Ectodermal cell (in vitro differentiated cells): Measurements from ENCODE around the gene NKIRAS2.

Experiments
- H3K27ac ChIP-seq: 2 replicates; pipeline ENCODE4 v1.7.0; 2013; ENCODE audit warnings: mild to moderate bottlenecking, low read depth, low read length; ENCODE audit not compliant: insufficient read depth, poor library complexity, severe bottlenecking
- H3K27me3 ChIP-seq: 2 replicates; pipeline ENCODE4 v1.7.0; 2013; ENCODE audit warnings: mild to moderate bottlenecking, low read length; ENCODE audit not compliant: insufficient read depth, control insufficient read depth, poor library complexity, severe bottlenecking
- H3K36me3 ChIP-seq: one replicate; pipeline ENCODE4 v1.7.0; 2013; ENCODE audit warnings: low read length; ENCODE audit not compliant: control insufficient read depth, insufficient read depth
- H3K4me1 ChIP-seq: one replicate; pipeline ENCODE4 v1.7.0; 2013; ENCODE audit warnings: low read length; ENCODE audit not compliant: control insufficient read depth, insufficient read depth
- H3K4me3 ChIP-seq: 2 replicates; pipeline ENCODE4 v1.7.0; 2013; ENCODE audit warnings: low read depth, low read length, control low read depth; ENCODE audit not compliant: insufficient read depth
- H3K9me3 ChIP-seq: 2 replicates; pipeline ENCODE4 v1.7.0; 2013; ENCODE audit warnings: mild to moderate bottlenecking, low read length, moderate library complexity; ENCODE audit not compliant: control insufficient read depth
- WGBS, 2 experiments: methylation state at CpG; one replicate each; pipeline ENCODE4 v1.1.7; 2013; ENCODE audit warnings: missing lambda C conversion rate in 2 of 2; 5-methylcytosine and 5-hydroxymethylcytosine counted together

Gene NKIRAS2

DNA sequence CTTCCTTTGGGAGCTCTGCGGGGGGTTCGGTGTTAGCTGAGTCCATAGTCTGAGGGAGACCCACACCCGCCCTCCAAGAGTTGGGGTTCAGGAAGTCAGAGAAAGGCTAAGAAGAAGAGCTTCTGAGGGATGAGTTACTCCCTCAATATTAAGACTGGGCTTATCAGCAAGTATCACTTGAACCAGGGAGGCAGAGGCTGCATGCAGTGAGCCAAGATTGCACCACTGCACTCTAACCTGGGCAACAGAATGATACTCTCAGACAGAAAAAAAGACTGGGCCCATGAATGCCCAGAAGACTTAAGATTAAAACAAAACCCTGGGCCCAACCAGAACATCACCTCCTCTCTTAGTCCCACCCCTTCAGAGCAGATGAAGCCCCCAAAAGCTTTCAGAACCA, 6.0 kb downstream of the NKIRAS2 start:
- peaks cover 13% of the 10 kb centered on the region for H3K36me3 ChIP-seq
- 97 to 99% methylated on average over 3 of the region's 3 CpGs for WGBS, 2 experiments
- H3K4me3 ChIP-seq = no peak overlapping the region
- H3K9me3 ChIP-seq = no peaks in the 10 kb centered on the region
- H3K27ac ChIP-seq = no peak overlapping the region
- peaks cover 37% of the 10 kb centered on the region for H3K4me1 ChIP-seq
- H3K27me3 ChIP-seq = no peaks in the 10 kb centered on the region

DNA sequence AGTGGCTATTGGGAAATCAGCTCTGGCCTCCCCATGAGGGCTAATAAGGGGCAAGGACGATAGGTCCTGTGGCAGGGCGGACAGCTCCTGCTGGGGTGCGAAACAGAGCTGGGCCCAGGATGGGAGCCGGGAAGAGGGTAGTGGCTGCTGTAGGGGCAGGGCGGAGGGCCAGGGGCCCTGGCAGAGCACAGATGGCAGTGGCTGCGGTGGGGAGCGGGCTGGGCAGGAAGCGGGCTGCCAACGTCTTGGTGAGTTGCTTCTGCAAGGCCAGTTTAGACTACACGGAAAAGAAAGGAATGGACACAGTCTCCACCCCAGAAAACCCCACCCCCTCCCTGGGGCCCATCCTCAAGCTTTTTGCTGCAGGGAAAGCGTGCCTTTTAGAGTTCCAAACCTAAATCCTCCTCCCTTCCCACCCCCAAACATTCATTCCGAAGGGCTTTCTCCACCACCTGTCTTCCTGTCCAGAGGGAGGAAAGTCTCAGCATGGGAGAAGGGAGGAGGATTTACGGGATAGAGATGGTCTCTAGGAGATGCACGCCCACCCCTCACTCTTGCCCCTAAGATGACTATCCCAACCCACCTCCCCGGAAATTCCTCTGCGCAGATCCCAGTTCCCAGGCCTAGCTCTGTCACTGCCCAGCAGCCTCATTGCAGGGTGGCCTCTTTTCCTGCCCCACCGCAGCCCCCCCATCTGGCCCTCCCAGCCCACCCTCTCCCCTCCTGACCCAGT, 7.1 kb downstream of the NKIRAS2 start:
- Histone ChIP-seq H3K9me3 (no peaks in the 10 kb centered on the region), H3K4me1 (peaks cover 35% of the 10 kb centered on the region), H3K36me3 (peaks cover 13% of the 10 kb centered on the region), H3K4me3 (no peak overlapping the region), H3K27ac (peak overlapping the region; percentile 52), H3K27me3 (no peaks in the 10 kb centered on the region)
- 63 to 70% methylated on average over 15 to 17 of the region's 17 CpGs for WGBS, 2 experiments

DNA sequence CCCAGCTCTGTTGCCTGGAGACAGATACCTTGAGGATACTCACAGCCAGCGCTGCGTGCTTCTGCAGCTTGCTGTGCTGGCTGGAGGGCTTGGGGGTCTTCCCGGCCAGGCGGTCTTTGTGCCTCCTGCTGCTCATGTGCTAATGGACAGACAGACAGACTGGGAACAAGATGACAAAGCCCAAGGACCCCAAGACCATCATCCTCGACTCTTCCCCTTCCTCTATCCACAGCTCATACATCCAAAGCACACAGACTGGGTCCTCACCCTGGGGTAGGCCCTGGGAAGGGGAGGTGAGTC, 7.7 kb downstream of the NKIRAS2 start:
- peaks cover 35% of the 10 kb centered on the region for H3K4me1 ChIP-seq
- H3K9me3 ChIP-seq = no peaks in the 10 kb centered on the region
- no peaks in the 10 kb centered on the region for H3K27me3 ChIP-seq
- peak overlapping the region; percentile 16 for H3K4me3 ChIP-seq
- peaks cover 13% of the 10 kb centered on the region for H3K36me3 ChIP-seq
- WGBS, 2 experiments = 44 to 57% methylated on average over 5 of the region's 5 CpGs
- H3K27ac ChIP-seq = peak overlapping the region; percentile 83

DNA sequence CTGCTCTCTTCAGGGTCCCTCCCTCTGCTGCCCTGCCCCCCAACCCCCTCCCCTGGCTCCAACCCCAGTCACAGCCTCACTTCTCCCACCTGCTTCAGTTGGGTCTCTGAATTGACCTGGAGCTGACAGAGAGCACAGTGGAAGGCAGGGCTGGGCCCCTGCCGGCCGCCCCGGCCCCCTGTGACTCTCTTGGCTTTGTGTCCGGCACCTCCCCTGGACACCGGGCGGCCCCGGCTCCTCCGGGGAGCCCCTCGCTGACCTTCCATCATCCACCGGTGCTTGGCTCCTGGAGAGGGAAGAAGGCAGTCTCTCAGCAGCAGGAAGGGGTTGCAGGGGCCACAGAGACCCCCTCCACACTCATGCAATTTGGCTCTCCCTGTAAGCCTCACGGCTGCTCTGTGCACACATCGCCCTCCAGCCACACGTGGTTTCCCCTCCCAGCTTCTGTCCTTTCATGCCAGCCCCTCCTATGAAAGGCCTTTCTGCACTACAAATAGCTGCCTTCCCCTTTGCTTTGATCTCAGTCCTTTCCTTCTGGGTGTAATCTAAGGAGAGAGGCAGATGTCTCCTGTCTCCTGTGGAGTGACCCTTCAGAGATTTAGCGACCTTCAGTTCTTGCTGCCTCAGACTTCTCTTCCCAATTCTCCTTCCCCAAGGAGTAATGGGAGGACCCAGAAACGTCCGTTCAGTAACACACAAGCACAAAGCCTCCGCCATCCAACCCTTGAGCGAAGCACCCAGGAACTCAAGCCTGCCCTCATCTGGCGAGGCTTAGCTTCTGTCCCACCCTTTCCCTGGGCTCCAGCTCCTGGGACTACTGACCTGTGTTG, 8.3 kb downstream of the NKIRAS2 start:
- Histone ChIP-seq H3K27ac (peak overlapping the region; percentile 83), H3K4me3 (peak overlapping the region; percentile 16), H3K4me1 (peaks cover 35% of the 10 kb centered on the region), H3K27me3 (no peaks in the 10 kb centered on the region), H3K36me3 (peaks cover 8% of the 10 kb centered on the region), H3K9me3 (no peaks in the 10 kb centered on the region)
- WGBS, 2 experiments = 15 to 20% methylated on average over 19 of the region's 19 CpGs

DNA sequence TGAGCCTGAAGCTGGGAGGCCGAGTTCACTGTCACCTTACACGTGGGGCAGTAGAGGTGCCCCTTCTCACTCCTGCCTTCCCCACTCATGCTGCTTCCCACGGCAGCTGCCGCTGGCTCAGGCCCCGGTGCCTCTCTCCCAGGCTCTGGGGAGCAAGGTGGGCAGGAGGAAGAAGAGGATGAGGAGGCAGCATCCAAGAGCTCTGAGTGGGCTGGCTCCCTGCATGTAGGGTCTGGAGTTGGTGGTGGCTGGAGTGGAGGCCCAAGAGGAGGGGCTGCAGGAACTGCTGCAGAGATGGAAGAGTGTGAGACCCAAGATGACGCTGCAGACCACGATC, 8.9 kb downstream of the NKIRAS2 start:
- Histone ChIP-seq H3K27ac (no peak overlapping the region), H3K9me3 (no peaks in the 10 kb centered on the region), H3K4me3 (no peak overlapping the region), H3K4me1 (peaks cover 35% of the 10 kb centered on the region), H3K36me3 (peaks cover 2% of the 10 kb centered on the region), H3K27me3 (no peaks in the 10 kb centered on the region)
- WGBS, 2 experiments = 79 to 80% methylated on average over 7 of the region's 7 CpGs

DNA sequence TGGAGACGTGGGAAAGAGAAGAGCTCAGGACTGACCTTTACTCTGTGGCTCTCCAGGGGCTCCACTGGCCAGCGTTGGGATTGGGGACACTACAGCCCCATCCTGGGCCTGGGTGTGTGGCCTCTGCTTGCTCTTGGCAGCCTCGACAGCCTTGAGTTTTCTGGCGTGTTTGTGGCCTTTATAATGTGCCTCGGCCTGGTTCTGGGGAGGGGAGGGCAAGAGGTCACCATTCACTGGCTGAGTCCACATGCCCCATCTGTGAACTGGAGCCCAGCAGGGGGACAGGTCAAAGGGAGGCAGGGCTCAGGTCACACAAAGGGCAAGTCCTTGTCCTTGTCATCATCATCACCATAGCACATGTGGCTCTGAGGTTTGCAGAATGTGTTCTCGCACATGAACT, 11.7 kb downstream of the NKIRAS2 start:
- no peak overlapping the region for H3K4me3 ChIP-seq
- no peak overlapping the region for H3K27ac ChIP-seq
- H3K36me3 ChIP-seq = no peaks in the 10 kb centered on the region
- no peaks in the 10 kb centered on the region for H3K9me3 ChIP-seq
- 78 to 81% methylated on average over 6 of the region's 6 CpGs for WGBS, 2 experiments
- peaks cover 31% of the 10 kb centered on the region for H3K4me1 ChIP-seq
- H3K27me3 ChIP-seq = no peaks in the 10 kb centered on the region

DNA sequence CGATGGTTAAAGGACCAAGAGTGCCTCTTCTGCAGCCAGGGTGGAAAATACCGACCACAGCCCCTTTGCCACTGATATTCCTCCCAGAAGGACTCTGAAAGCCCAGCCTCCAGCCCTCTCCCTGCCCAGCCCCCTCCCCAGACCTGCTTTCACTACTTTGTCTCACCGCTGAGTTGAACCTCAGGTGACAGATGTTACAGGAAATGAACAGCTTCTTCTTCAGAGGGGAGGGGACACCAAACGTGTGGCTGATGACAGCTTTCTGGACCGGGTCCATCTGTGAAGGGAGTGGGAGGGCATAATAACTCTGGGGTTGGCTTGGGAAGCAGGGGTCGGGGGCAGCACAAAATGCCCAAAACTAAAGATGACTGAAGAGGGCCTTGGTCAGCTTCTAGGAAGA, 14.2 kb downstream of the NKIRAS2 start:
- Histone ChIP-seq H3K36me3 (no peaks in the 10 kb centered on the region), H3K9me3 (no peaks in the 10 kb centered on the region), H3K4me3 (no peak overlapping the region), H3K4me1 (peaks cover 14% of the 10 kb centered on the region), H3K27me3 (no peaks in the 10 kb centered on the region), H3K27ac (no peak overlapping the region)
- 58 to 59% methylated on average over 6 of the region's 6 CpGs for whole genome bisulfite sequencing, 2 experiments

DNA sequence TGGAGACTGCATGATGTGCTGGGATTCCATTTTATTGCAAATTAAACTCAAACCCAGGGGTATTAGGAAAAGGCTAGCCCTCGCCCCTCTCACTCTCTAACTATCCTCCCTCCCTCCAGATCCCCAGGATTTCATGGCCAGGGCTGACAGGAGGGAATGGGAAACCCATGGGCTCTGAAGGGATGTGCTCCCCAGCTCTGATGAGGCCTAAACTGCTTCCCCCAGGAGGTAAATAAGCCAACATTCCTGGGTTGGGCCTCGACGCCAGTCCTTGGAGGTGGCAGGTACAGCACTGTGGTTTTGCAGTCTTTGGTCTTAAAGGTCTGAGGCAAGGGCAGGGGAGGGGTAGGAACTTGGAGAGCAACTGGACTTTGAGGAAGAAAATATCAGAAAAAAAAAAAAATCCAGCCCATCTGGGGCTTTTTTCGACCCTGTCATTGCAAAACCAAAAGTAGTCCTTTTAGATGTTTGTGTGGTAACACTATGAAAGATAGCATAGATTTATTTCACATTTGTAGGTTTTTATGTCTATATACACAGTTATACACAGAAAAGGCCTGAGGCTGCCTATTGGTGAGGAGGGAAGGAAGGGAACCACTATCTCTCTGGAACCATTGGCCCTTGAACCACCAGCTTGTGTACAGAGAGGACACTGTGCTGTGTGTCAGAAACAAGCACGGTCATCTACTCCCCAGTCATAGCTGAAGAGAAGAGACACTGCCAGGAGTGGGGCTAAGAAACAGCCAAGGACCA, 18.5 kb downstream of the NKIRAS2 start:
- H3K4me1 ChIP-seq = peaks cover 9% of the 10 kb centered on the region
- H3K36me3 ChIP-seq = no peaks in the 10 kb centered on the region
- H3K27me3 ChIP-seq = no peaks in the 10 kb centered on the region
- no peaks in the 10 kb centered on the region for H3K9me3 ChIP-seq
- H3K27ac ChIP-seq = no peak overlapping the region
- no peak overlapping the region for H3K4me3 ChIP-seq
- WGBS, 2 experiments = 75 to 83% methylated on average over 5 of the region's 5 CpGs

DNA sequence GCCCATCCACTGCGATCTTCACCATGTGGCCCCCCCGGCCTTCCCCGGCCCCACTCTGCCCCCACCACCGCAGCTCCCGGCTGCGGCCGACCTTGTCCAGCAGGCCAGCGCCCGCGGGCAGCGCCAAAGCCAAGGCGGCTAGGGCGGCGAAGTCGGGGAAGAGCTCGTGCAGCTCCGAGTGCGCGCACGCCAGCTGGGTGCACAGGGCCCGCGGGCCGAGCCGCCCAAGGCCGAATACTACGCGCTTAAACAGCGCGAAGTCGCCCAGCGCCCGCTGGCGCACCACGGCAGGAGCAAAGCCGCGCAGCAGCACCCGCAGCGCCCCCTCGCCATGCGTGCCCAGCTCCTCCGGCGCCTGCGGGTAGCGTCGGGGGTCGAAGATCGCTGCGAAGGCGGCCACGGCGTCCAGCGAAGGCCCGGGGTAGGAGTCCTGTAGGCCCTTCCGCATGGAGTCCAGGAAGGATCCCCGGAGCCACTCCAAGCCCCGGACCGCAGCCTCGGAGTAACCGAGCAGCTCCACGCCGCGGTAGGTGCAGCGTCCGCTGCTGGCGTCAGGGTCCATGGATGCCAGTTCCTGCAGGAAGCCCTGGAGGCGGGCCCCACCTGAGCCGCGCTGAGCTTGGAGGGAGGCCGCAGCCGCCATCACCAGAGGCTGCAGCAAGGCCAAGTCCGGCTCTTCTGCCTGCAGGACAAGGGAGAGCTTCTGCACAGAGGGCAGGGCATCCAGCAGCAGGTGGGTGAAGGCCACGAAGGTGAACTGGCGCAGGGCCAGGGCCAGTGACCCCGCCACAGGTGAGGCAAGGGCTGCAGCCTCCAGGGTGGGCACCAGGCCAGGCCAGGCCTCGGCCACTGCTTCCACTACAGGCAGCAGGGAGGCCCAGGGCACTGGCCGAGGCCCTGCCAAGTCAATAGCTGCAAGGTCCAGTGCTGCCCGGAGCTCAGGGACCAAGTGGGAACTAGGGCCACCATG, 20.2 kb downstream of the NKIRAS2 start:
- WGBS, 2 experiments = 96 to 97% methylated on average over 77 of the region's 77 CpGs
- H3K36me3 ChIP-seq = no peaks in the 10 kb centered on the region
- H3K27ac ChIP-seq = no peak overlapping the region
- H3K9me3 ChIP-seq = no peaks in the 10 kb centered on the region
- H3K4me1 ChIP-seq = peaks cover 9% of the 10 kb centered on the region
- no peaks in the 10 kb centered on the region for H3K27me3 ChIP-seq
- no peak overlapping the region for H3K4me3 ChIP-seq
